Activated CD4-positive, alpha-beta T cell treated with anti-CD3 and anti-CD28 coated beads, Interleukin-2, amount 50 U/mL, for 24 hours (primary cell): ENCODE measurements around the gene TBXAS1.
"Not testable (repeated sequence)": the region's sequence is repeated elsewhere in the genome, so short reads cannot be mapped to it uniquely, and the experiment has no call there.

Source experiments
- DNase-seq, 2 donors: peaks; one replicate each; pipeline ENCODE4 v3.0.0-alpha.2; 2020; ENCODE audit warnings: low read depth in 1 of 2, low spot score in 1 of 2

Gene TBXAS1

GRCh38 chr7:139886899-139887298 lies 57.8 kb downstream of the TBXAS1 start:
- DNase-seq: no peak

- DNase-seq: no peak
Observed at GRCh38 chr7:139887992-139888481, 59.0 kb downstream of the TBXAS1 start.

- no peak for DNase-seq
Observed at GRCh38 chr7:139889186-139889871, 60.3 kb downstream of the TBXAS1 start.

GRCh38 chr7:139893461-139893860 lies 64.4 kb downstream of the TBXAS1 start:
- no peak for DNase-seq

- no peak for DNase-seq
Observed at GRCh38 chr7:139893999-139894398, 64.9 kb downstream of the TBXAS1 start.

GRCh38 chr7:139895141-139895829 lies 66.2 kb downstream of the TBXAS1 start:
- no peak for DNase-seq

- DNase-seq: no peak
Observed at GRCh38 chr7:139896288-139896687, 67.2 kb downstream of the TBXAS1 start.

- DNase-seq: no peak
Observed at GRCh38 chr7:139896831-139897230, 67.8 kb downstream of the TBXAS1 start.

GRCh38 chr7:139897422-139898090 lies 68.5 kb downstream of the TBXAS1 start:
- DNase-seq: no peak

- DNase-seq: no peak
Observed at GRCh38 chr7:139898483-139898882, 69.4 kb downstream of the TBXAS1 start.

GRCh38 chr7:139899328-139899955 lies 70.4 kb downstream of the TBXAS1 start:
- no peak for DNase-seq

- no peak for DNase-seq
Observed at GRCh38 chr7:139900326-139900725, 71.3 kb downstream of the TBXAS1 start.

- DNase-seq: no peak
Observed at GRCh38 chr7:139901056-139901795, 72.2 kb downstream of the TBXAS1 start.

GRCh38 chr7:139901901-139902300 lies 72.8 kb downstream of the TBXAS1 start:
- DNase-seq: no peak

- no peak for DNase-seq
Observed at GRCh38 chr7:139902436-139903102, 73.5 kb downstream of the TBXAS1 start.

- not testable (repeated sequence) for DNase-seq
Observed at GRCh38 chr7:139903103-139903477, 74.0 kb downstream of the TBXAS1 start.

- no peak for DNase-seq
Observed at GRCh38 chr7:139906879-139907278, 77.8 kb downstream of the TBXAS1 start.

GRCh38 chr7:139908792-139909191 lies 79.7 kb downstream of the TBXAS1 start:
- DNase-seq: no peak

- DNase-seq: no peak
Observed at GRCh38 chr7:139909379-139910050, 80.5 kb downstream of the TBXAS1 start.
